ENCODE results near the gene ANKS1B.

- TF ChIP-seq POLR2A (IDR thresholded peaks at IDR 0.05) = no peak
- TF ChIP-seq CTCF (IDR thresholded peaks at IDR 0.05) = no peak
Observed at GRCh38 chr12:99879439-99879838, 105.3 kb downstream of the ANKS1B start.

Measured in thyroid gland (tissue), 4 donors.